HepG2 (cell line): ENCODE measurements around the gene ADAM22. TPM values are rescaled to one million over a fixed set of nuclear protein-coding genes. Genes with fewer than 3 reads are reported as not detected.

Experiments
- ATF3 ChIP-seq: sonication (generic); formaldehyde crosslinking; IDR thresholded peaks from 2 replicates; pipeline ENCODE4 v1.4.0; 2020; ENCODE audit warnings: missing genetic modification reagents
- EP300 ChIP-seq, 3 experiments: sonication (generic) in 1 of 3; formaldehyde crosslinking in 1 of 3; IDR thresholded peaks; 2 replicates each; pipeline versions ENCODE4 v1.5.1 to v1.6.1; 2011 to 2020; ENCODE audit warnings: low read depth in 2 of 3, low read length in 2 of 3, borderline replicate concordance in 1 of 3, improper control_type of control experiment in 1 of 3, mild to moderate bottlenecking in 1 of 3, missing genetic modification reagents in 1 of 3, moderate library complexity in 1 of 3
- FOXO1 ChIP-seq: sonication (generic); formaldehyde crosslinking; IDR thresholded peaks from 2 replicates; pipeline ENCODE4 v1.4.0; 2020; ENCODE audit warnings: missing genetic modification reagents
- HDAC2 ChIP-seq: sonication (generic); formaldehyde crosslinking; IDR thresholded peaks from 2 replicates; pipeline ENCODE4 v1.4.0; 2020; ENCODE audit warnings: missing genetic modification reagents
- NCOA2 ChIP-seq: sonication (generic); formaldehyde crosslinking; IDR thresholded peaks from 2 replicates; pipeline ENCODE4 v1.8.0; 2022; ENCODE audit warnings: inconsistent platforms
- PAXIP1 ChIP-seq: sonication (generic); formaldehyde crosslinking; conservative IDR thresholded peaks from 2 replicates; pipeline ENCODE4 v1.4.0; 2020; ENCODE audit warnings: mild to moderate bottlenecking, missing genetic modification reagents, moderate library complexity
- RERE ChIP-seq: IDR thresholded peaks from 2 replicates; pipeline ENCODE4 v1.6.1; 2016; ENCODE audit warnings: low read depth, missing genetic modification reagents, missing compliant biosample characterization
- ZMYM4 ChIP-seq: sonication (generic); formaldehyde crosslinking; IDR thresholded peaks from 2 replicates; pipeline ENCODE4 v1.8.1; 2023; ENCODE audit warnings: mild to moderate bottlenecking, missing genetic modification reagents
- ZNF251 ChIP-seq: sonication (generic); formaldehyde crosslinking; IDR thresholded peaks from 2 replicates; pipeline ENCODE4 v1.9.0; 2021; ENCODE audit warnings: mild to moderate bottlenecking, missing genetic modification reagents
- ZNF512B ChIP-seq: sonication (generic); formaldehyde crosslinking; IDR thresholded peaks from 2 replicates; pipeline ENCODE4 v1.5.1; 2020; ENCODE audit warnings: missing genetic modification reagents, mild to moderate bottlenecking, borderline replicate concordance
- polyA plus RNA-seq, 8 experiments: library from polyadenylated mRNA; depleted of rRNA in 3 of 8; stranded (reverse) in 7 of 8; unstranded in 1 of 8; fragments of >200 nt; fragmentation: Illumina TruSeq in 4 of 8; extraction: Trizol in 4 of 8; gene quantifications; 2 replicates each; pipeline versions ENCODE4 v1.2.1 to v1.2.3, GENCODE V29; 2011 to 2016; ENCODE audit warnings: low read depth in 4 of 8, missing spikeins in 1 of 8, mixed read lengths in 1 of 8; ENCODE audit not compliant: insufficient read depth in 1 of 8
- total RNA-seq, 5 experiments: library from RNA; depleted of rRNA; stranded (reverse); fragments of >200 nt; fragmentation: Illumina TruSeq; extraction: Trizol; gene quantifications; 2 replicates each; pipeline ENCODE4 v1.2.3, GENCODE V29; 2016; ENCODE audit warnings: low read depth in 1 of 5

The ADAM22 gene
- total and polyA plus RNA-seq, 2 of the 13 experiments (the other 11 are each of a cell fraction or from before 2014, with no cell fraction given): 1.9 to 6.7 TPM

- TF ChIP-seq RERE (CRISPR knock-in tag): peak; percentile 81; the same call in 1 of the 2 replicates
- peak; percentile 83 for TF ChIP-seq HDAC2 (CRISPR knock-in tag)
- 0 out of 2 replicates have a peak, but pooled peaks have one; percentile 11 for TF ChIP-seq FOXO1 (CRISPR knock-in tag)
- no peak for TF ChIP-seq ZNF512B (CRISPR knock-in tag)
- peak in 1 of 2 experiments; percentile 83; a peak in 2 of 4 replicates for TF ChIP-seq EP300 (IDR thresholded peaks at IDR 0.05; ENCODE audit: low read depth in 2 of 2, low read length in 2 of 2)
- TF ChIP-seq EP300 (CRISPR knock-in tag; IDR thresholded peaks at IDR 0.05; ENCODE audit: borderline replicate concordance): no peak; the same call in 1 of the 2 replicates
- TF ChIP-seq ZNF251: no peak
- TF ChIP-seq ATF3: peak; percentile 86
- TF ChIP-seq PAXIP1: peak; percentile 82
- TF ChIP-seq NCOA2 (CRISPR knock-in tag): peak; percentile 87
- peak; percentile 61; the same call in 1 of the 2 replicates for TF ChIP-seq ZMYM4 (CRISPR knock-in tag)
Observed at GRCh38 chr7:88151119-88151790, 217.2 kb downstream of the ADAM22 start (continued).
